ENCODE results near the gene CLCNKA.

CLCNKA gene

DNA sequence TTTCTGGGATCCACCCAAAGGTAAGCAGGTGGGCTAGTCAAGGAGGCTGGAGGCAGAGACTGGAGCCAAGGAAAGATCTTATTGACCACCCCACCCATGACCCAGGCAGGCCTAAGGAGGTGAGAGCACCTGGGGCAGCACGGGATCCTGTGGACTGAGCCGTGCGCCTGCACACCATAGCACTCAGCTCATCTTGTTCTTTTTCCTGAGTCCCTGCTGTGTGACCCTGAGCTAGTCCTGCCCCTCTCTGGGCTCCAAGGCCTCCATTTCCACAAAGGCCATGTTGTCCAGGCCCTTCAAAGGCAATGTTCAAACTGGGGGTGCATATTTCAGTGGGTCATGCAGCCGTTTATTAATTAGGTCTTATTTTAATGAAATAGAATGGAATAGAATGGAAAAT is 44.4 kb downstream of the CLCNKA start:
- no peak for DNase-seq

DNA sequence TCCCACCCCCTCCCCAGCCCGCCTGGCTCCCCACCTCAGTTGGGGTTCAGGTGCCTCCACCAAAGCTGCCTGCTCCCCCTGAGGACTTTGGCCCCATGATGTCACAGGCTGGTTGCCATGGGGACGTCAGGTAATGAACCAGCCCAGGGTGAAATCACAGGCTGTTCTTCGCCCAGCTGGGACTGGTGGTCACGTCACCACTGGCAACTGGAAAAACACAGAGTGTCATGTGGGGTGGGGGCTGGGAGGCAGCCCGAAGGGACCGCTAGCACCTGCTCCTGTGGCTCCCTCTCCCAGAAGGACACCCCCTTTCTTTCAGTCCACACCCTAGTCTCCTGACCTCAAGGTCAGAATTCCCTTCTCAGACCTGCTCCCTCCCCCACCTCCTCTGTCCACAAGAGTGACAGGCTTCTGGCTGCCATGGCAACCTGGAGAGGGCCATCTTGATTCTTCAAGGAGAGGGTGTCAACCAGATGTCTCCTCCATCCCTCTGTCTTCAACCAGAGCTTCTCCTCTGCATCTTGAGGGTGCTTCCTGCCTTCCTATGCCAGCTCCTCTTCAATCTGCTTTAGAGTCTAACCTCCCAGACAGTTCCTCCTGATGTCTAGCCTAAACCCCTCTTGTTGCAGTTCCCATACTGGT is 45.4 kb downstream of the CLCNKA start:
- DNase-seq: no peak

DNA sequence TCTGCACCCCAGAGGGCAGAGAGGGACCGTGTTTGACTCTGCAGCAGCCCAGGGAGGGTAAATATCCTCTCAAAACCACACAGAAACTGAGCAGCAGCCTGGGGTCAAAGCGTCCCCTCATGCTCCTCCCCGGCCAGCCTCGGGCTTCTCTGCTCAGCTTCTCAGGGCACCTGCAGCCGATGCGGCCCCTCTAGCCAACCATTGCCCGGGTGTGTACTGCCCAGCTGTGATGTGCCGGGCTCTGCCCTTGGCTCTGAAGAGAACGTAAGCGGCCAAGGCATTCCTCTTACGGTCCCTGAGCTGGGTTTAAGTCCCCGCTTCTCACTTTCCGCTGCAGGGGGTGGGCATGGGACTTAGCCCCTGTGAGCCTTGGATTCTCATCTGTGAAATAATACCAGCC is 46.1 kb downstream of the CLCNKA start:
- no peak for DNase-seq

DNA sequence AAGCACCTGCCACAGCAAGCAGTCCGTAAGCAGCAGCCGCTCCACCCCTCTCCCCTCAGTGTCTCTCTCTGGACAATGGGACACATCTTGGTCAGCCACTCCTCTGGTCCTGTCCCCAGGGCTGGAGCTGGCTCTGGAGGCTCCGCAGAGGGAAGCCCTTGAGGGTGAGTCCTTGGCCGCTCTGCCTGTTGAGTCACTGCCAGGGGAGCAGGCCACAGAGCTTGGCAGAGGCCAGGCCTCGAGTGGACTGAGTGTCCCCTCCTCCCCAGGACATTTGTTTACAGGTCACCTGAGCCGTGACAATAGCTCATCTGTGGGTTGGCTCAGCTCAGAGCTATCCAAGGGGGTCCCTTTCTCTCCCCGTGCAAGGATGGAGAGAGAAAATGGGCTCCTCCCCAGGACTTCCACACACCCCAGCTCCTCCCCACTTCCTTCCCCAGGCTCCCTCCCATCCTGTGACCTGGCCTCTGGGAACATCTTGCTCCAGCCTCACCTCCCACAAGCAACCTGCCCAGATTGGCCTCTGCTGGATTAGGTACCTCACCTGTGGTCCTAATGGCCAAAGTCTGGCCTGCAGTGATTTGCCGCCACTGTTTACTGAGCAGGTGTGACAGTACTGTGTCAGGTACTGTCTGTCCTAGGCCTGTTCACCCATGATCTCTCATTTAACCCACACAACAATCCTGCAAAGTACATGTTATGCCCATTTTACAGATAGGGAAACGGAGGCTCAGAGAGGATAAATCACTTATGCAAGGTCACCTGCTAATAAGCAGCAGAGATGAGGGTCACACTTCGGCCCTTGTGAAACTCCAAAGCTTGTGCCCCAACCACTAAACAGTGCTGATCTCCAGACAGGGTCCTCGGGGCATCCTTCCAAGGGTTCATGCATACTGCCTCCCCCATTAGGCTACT is 46.8 kb downstream of the CLCNKA start:
- DNase-seq: no peak

DNA sequence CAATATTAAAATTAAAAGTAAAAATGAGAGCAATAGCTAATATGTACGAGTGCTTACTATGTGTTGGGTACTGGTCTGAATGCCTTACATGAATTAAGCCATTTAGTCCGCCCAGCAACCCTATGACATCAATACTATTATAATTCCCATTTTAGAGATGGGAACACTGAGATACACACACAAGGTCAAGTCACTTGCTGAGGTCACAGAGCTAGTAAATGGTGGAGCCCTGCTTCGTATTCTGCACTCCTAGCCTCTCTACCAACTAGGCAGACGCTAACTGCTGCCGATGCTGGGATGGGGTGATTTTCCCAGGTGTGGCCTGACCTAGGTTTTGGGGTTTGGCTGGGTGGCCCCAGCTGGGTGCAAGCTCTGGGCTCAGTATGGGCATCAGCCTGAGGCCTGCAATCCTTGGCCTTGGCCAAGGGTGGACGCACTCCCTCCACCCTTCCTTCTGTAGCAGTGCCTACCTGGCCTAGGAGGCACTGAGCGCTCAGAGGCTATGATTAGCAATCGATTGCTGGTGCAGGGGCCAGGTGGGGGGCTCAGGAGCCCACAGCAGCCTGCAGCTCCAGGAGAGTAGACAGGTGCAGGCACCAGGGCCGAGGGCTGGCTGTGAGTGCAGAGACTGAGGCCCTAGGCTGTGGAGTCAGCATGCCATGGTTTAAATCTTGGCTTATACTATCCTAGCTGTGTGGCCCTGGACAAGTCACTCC is 49.0 kb downstream of the CLCNKA start:
- DNase-seq: no peak

DNA sequence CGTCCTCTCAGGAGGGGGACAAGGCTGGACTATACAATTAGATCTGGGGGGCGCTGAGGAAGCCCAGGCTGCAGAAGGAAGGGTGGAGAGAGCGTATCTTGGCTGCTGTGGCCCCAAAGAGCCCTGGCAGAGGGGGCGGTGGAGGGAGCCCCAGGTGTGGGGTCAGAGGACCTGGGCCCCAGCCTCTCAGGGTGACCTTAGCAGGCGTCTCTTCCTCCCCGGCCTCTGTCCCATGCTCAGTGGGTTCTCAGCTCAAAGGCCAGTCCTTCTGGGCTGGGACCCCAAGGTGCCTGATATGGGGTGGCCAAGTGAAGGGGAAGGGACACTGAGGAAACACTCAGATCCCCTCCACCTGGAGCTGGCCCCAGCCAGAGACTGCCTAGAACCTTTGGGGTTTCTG is 49.8 kb downstream of the CLCNKA start:
- no peak for DNase-seq

DNA sequence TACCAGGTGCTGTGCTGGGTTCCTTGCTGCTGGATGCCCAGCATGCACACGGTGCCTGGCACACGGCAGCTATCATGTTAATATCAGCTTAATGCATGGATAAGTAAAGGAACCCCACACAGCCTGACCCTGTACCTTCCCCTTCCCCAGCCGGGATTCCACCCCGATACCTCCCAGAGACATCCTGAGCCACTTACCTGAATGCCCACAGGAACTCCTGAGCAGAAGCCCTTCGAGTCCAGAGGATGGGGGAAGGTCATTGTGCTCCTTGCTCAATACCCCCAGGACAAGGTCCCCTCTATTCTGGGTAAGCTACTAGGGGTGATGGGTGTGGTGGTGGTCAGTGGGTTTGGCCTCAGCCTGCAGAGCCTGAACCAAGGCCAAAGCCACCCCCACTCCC is 50.3 kb downstream of the CLCNKA start:
- no peak for DNase-seq

DNA sequence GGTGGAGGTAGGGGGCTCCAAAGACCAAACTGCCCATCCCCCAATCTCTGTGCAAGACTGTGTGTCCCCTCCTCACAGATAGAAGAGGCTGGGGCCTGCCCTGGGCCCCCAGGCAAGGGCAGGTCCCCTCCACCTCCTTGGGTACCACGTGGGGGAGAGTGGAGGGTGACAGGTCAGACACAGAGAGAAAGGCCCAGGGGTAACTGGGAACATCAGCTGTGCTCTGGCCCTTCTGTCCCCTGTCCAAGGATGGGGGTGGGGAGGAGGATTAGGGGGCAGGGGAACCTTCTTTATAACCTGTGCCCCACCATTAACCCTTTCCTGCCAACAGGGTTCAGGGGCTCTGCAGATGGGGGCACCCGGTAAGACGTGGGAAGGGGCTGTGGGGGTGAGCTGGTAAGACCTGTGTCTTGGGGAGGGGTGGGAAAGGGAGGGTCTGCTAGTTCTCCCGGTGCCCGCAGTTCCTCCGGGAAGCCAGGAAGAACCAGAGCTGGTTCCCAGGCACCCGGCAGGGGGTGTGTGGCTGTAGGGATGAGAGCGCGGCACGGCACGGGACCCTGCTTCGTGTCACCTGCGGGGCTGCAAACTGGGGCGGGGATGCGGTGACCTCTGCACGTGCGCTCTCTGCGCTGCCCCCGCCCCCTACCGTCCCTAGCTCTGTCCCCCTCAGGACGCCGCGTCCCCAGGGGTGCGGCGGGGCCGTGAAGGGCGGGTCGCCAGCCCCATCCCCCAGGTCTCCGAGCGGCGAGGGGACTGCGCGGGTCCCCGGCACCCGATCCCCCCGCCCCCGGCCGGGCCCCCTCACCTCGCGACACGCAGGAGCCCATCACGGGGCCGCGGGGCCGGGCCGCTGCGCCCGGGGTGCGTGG is 51.0 kb downstream of the CLCNKA start:
- no peak for DNase-seq

DNA sequence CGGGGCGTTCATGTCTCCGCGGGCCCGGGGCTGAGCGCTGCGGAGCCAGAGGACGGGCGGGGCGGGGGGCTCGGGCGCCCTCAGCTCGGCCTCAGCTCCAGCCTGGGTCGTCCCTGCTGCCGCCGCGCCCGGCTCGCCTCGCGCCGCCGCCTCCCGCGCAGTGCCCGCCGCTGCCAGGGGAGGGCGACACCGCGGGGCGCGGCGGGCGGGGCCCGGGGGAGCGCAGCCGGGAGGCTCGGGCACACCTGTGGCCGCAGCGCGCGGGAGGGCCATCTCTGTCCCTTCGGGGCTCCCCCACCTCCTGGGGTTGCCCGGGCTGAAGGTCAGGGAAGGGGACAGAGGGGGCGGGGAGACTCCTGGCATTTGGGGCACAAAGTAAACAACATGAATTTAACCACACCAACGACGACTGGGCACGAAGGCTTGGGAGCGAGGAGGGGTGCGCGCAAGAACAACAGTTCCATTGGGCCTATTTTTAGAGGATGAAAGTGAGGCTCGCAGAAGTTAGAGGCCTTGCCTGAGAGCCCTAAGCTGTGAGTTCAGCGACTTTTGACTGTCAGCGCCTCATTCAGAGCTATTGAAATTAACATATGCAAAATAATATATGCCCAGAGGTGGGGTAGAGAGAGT is 51.8 kb downstream of the CLCNKA start, which contains the start of gene FAM131C:
Gene FAM131C, minus strand, starts transcription at position 162 of the 630 bp plus-strand sequence. CDS start 209 bp downstream, outside the sequence.
- peak in 1 of 2 experiments; percentile 6 for DNase-seq

DNA sequence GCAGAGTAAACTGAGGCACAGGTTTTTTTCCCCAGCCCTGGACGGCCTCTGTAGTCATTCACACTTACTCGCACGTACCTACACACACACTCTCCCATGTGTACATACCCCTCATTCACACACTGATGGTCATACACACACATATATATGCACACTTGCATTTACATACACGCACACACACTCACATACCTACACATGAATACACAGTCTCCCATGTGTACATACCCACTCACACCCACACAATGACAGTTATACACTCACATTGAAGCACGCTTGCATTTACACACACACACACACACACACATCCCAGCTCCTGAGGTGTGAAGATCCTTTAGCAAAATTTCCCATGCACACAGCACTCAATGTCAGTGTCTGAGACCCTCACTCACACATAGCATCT is 52.4 kb downstream of the CLCNKA start:
- no peak for DNase-seq

DNA sequence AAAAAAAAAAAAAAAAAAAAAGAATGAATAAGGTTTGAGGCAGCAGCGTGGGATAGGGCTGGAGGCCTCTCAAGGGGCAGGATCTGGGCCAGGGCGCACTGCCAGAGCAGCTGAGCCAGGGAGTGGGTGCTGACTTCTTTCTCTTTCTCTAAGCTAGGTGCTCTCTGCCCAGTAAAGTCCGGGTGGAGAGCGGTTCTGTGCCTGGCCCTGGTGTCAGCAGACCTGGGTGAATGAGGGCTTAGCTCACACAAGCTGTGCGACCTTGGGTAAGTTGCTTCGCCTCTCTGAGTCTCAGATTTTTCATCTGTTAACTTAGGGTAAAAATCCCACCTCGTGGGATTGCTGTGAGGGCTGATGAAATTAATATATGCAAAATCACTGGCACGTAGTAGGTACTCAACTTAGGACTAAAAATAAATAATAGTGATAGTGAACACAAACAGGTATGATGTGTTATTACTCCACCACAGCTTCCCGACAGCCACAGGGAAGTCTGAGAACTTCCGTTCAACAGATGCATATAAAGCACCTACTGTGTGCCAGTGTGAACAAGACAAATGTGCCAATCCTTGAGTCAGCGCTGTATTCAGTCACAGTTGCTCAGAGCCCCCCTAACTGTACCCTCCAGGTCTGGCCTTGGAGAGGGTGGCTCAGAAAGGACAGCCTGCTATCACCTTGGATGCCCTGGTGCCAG is 53.6 kb downstream of the CLCNKA start:
- no peak for DNase-seq

DNA sequence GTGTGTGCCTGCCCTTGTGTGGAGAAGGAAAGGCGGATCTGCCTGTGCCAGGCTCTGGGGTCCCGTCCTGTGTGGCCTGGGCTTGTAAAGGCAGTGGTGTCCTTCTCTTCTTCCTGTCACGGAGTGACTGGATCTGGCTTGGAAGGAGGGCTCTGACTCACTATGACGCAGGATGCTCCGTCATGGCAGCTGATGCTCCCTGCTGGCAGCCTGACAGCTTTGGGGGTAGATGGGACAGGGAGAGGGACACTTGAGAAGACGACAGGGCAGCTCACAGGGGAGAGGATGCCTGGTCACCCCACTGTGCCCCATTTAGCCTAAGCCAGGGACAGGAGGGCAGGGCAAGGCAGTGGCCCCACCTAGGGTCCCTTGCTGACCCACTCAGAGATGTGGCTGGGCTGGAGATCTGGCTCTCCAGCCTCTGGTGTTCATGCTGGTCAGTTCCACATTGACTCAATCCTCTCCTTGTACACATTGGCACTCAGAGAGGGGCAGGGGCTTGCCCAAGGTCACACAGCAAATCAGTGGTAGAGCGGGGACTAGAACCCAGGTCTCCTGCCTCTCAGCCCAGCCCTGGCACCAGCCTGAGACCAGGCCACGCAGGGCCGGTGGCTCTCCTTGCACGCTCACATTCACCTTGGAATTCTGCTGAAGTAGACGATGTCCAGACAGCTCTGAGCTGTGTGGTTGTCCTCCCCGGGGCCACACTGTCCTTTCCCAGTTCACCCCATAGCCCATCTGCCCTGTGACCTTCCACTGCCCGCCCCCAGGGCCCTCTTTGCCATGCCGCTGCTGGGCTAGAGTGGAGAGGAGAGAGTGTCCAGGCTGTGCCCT is 54.4 kb downstream of the CLCNKA start:
- peak; percentile 59 to 71 for DNase-seq

DNA sequence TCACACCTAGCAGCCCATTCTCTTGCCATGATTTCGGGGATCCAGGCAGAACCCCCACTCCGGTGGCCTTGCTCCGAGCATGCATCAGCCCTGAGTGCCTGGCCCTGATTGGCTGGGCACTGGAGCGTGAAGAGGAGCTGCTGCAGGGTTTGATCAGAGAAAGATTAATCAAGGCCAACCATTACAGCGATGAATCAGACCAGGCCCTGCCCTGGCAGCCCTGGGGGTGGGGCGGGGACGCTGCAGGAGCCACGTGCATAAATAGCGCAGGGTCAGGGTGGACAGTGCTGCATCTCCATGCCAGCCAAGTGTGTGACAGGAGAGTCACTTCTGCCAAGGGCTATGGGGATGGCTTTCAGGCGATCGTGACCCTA is 55.0 kb downstream of the CLCNKA start:
- DNase-seq: no peak

DNA sequence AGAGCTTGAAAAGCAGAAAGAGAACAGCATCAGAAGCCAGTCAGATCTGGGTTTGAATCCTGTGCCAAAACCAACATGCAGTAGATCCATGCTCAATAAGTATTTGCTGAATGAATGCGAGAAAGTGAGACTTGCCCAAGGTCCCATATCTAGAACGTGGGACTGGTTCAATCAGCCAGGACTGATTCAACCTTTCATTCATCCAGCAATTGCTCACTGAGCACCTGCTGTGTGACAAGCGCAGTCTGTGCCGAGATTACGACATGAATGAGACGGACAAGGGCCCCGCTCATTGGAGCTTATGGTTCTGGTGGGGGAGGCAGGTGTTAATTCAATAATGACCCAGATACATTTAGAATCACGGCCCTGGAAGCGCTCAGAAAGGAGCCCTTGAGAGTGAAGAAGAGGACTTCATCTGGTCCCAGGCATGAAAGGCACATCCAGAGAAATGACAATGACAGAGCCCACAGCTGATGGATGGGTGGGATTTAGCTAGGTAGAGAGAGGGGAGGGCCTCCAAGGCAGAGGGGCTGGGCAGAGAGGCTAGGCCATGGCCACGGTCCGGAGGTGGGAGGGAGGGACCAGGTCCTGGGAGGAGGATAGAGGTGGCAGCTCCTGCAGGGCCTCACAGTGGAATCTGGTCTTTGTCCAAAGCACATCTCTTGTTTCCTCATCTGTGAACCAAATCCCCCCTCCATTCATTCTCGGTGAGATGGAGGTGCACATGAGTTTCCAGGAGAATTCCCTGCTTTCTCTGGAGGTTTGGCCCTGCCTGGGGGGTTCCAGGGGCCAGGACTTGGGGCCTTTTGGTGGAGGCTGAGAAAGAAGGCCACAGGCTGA is 55.8 kb downstream of the CLCNKA start:
- DNase-seq: no peak

DNA sequence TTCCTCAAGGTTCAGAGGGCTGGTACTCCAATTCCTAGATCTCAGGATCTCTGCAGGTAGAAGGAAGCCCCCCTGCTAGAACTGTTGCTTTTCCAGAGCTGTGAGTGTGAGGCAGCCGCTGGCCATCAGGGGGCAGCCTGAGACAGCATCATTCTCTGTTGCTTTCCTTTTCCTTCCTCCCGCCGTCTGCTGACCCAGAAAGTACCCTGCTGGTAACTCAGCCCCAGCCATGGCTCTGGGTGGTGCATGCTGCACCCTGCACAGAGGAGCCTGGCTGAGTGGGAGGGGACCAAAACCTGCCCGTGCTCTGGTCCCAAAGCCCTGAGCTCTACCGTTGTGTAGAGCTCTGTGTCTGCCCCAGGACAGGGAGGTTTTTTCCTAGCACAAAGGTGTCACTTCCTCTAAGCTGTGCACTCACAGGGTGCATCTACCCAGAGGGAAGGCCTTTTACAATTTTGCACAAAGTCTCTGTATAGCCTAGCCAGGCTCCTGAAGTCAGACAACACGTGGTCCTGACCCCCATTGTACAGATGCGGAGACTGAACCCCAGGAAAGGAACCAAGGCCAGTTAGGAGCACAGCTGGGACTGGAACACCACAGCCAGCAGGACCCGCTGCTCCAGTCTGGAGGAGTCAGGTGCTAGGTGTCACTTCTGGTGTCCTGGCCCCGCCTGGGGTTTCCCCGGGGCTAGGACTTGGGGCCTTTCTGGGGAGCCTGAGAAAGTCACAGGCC is 57.3 kb downstream of the CLCNKA start:
- peak in 1 of 2 experiments; percentile 68 for DNase-seq

DNA sequence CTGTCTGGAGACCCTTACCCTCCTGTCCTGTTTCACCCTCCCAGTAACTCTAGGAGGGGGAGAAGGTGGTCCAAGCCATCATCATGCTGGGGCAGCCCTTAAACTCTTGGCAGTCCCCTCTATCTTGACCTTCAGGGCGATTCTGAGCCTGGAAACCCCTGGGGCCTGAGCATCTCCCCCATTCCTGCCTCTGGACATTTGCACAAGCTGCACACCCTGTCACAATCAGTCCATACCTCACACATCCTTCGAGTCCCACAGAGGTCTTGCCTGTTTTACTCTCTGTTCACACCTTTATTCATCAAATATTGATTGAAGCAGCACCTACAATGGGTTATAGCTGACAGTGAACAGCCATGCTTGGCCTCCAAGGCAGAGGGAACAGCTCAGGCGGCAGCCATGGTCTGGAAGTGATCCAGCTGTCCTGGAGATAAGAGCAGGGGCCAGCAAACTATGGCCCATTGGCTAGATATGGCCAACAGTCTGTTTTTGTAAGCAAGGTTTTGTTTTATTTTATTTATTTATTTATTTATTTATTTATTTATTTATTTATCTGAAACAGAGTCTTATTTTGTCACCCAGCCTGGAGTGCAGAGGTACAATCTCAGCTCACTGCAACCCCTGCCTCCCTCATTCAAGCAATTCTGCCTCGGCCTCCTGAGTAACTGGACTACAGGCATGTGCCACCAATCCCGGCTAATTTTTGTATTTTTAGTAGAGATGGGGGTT is 58.8 kb downstream of the CLCNKA start:
- no peak for DNase-seq

DNA sequence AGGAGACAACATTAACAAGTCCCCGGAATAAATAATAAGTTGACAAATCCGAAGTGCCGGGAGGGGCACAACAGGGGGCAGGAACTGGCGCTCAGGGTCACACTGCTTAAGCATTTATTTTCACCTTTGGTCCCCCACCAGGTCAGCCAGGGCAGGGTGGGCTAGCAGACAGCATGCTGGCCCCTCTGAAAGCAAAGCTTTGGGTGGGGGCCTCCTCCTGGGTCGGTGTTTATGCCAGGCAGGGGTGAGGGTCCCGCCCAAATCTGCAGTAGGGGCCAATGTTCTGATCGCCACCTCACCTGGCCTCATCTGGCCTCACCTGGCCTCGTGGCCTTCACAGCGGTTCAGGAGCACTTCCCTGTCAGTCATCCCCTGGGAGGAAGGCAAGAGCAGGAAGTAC is 59.8 kb downstream of the CLCNKA start:
- DNase-seq: no peak

Data from SW 1271 (cell line).